ENCODE results near the gene BNC2.
"Not testable (repeated sequence)": the region's sequence is repeated elsewhere in the genome, so short reads cannot be mapped to it uniquely, and the experiment has no call there.

Gene BNC2

DNA sequence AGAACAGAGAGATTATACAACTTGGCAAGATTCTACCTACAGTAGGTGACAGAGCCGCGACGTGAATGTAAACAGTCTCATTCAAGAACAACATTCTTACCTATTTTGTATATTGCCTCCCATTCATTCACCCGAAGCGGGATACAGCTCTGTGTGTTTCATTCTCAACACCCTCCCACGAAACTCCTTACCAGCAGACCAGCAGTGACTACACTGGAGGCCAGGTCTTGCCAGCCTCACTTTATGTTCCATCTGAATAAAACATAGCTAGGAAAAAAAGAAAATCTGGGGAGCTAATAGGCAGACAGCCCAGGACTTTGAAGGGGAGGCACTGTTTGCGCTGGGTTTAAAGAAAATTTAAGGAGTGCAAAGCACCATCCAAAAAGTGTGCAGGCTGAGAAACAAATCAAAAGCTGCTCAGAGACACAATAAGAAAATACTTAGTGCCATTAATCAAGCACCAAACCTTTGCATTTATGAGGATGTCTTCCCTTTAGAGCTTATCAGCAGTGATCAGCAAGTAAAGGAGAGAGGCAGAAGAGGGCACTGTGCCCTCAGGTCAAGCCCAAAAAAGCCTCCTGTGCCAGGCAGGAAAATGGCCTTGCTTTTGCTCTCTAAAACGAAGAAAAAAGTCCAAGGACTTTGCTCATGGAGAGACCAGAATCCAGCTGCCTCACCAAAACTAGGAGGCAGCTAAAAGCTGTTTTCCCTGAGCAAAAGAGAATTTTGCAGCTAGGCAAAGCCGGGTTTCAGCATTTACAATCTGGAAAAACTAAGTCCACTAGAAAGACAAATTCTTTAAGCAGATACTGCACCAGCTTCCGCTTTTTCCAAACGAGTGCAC lies 295.1 kb downstream of the BNC2 start:
- no peak for DNase-seq

DNA sequence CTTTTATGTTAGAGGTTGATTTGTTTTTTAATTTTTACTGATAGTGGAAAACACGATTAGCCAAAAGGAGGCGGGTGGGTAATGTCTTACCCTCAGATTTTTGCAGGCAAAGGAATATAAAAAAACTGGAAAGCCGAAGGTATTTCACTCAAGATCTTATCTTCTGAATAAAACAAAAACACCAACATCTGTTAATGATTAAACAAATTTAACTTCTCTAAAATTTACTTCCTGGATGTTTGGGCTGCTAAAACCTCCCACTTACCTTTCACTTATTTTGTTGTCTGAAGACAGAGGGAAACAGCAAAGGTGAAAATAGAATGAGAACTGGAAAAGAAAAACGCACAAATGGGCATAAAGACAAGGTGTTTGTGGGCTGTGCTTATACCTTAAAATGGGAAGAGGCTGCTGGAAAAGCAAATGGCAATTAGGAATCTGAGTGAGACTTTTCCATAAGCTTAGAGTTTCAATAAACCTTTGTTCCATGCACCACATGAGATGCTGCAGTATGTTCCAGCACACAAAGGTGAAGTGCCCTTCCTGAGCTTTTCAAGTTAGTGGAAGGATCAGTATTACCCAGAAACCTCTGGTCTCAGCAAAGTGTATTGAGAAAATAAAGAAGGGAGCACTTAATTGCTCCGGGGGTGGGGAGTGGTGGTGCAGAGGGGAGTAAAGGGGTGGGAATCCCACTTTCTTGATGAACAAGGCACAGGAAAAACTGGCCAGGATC lies 298.3 kb downstream of the BNC2 start:
- DNase-seq: no peak

DNA sequence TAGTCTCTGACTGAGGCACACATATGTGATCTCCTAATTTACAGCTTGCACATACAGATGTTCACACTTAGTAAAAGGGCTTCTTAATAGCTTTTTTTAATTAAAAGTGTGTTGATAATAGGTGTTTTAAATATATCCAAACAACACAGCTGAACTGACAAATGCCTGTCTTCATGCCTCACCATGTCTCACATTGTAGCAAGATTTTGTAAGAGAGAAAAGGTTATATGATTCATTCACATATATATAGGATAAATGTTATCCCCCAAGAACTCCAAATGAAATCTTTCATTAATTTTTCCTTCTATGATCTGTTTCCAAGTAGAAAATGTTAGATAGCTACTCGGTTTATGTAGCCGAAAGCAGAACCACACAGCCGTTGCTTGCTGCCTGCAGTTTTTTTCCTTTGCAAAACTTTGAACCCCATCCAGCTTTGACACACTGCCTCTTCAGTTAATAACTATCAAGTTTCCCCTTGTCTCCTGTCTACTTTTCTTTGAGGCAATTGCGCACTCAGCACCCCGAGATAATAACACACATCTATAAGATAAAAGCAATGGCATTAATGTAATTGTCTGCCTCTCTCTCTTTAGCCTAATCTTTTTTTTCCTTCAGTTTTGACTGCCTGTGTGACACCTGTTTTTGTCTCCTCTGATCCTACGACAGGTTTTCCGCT lies 299.2 kb downstream of the BNC2 start:
- DNase-seq: no peak

- no peak for DNase-seq
Measured at GRCh38 chr9:16563446-16563845, 307.0 kb downstream of the BNC2 start.

GRCh38 chr9:16561121-16561520 lies 309.3 kb downstream of the BNC2 start:
- no peak for DNase-seq

DNA sequence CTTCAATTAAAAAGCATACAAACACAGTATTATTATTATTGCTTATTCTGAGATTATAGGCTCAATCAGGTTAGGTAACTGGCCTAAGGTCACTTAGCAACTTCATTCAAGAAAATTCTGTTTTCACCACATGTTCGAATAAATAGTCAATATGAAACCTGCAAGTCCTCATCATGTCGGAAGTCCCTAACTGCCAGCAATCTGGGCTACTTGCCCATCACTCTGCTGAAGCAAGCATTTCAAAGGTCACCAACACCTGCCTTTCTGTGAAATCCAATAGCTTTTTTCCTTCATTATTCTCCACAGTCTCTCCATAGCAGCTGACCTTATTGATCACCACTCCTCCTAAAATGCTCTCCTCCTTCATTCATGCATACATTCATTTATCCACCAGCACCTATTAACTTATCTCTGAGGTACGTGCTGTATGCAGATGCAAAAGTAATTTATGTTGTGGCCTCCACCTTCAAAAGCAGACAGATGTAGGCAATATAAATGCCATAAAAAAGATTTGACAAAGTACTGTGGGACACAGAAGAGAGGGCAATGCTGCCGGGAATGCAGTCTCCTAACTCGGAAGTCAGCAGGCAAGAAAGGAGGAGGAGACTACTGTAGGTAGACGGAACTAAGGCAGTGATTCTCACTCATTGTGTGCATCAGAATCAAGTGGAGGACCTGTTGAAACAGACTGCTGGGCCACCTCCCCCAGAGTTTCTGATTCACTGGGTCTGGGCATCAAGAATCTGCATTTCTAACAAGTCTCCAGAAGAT lies 310.9 kb downstream of the BNC2 start:
- DNase-seq: no peak

GRCh38 chr9:16555802-16556201 lies 314.7 kb downstream of the BNC2 start:
- DNase-seq: no peak

DNA sequence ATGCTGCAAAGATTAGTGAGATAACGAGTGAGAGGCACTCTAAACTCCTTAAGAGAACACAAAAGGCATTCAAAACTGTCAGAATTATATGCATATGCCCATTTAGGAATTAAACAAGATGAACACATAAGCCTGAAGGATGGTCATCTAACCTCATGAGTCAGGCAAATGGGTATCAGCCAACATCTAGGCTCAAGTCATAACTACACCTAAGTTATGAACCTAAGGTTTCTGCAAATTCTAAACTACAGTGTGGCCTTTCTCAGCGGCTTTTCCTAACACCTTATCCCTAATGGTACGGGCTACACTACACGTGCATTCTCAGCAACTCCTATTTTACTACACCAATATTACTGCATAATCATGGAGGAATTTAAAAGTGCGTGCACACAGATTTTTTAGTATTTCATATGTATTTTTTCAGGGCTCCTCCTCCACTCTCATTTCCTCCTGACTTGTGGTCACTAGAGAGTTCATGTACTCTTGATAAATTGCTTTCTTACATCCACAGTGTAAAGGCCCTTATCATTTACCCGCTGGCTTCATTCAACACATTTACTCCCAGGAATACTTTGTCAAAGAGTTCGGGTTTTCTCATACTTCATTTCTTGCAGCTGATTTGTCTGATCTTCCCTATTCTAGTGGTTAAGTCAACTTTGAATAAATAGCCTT lies 316.5 kb downstream of the BNC2 start:
- DNase-seq: no peak

DNA sequence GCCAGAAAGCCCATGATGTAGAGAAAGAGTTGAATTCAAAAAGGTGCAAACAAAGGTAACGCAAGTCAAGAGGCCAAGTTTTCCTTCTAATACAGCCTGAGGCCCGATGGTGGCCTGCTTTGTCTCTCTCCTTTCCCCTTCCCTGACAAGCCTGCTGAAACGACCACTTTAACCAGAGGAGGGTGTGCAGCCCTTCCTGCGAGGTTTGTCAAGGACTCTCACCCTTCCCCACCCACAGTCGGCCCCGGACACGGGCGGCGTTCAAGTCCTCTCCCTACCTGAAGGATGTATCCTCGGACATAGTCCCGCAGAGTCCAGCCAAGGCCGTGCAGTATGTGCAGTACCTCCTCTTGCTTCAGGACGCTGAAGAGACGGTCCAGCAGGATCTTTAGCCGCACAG lies 318.2 kb downstream of the BNC2 start:
- DNase-seq: no peak

DNA sequence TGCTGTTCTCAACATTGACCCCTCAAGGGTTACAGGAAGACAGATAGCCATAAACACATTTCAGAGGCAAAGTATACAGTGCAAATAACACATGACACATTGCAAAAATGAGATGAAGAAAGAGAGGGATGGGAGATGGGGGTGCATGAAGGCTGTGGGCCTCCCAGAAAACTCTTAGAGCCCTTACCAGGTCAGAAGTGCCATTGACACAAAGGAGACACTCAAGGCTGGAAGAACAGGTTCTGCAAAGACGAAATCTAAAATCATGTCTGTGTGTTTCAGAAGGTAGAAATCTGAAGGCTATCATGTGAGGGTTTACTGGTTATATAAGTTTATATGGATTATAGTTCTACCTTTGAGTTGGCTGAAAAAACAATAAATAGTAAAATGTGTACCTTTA lies 318.8 kb downstream of the BNC2 start:
- no peak for DNase-seq

DNA sequence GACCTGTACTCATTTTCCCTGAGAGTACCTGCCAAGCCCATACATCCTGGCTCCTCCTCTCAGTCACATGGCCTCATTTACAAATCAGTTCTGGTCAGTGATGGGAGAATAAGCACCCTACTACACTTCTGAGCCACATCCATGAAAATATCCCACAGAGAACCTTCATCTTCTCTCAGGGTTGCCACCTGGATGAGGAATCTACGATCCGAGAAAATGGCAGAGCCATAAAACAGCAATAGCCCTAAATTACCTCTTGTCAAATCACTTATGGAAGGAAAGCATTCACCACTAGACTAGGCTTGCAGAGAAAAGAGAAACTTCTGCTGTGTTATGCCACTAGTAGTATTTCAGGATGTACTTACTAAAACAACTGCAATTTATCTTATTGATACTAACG lies 324.8 kb downstream of the BNC2 start:
- DNase-seq: no peak

GRCh38 chr9:16544842-16545241 lies 325.6 kb downstream of the BNC2 start:
- DNase-seq: no peak

GRCh38 chr9:16543686-16544085 lies 326.8 kb downstream of the BNC2 start:
- DNase-seq: no peak

DNA sequence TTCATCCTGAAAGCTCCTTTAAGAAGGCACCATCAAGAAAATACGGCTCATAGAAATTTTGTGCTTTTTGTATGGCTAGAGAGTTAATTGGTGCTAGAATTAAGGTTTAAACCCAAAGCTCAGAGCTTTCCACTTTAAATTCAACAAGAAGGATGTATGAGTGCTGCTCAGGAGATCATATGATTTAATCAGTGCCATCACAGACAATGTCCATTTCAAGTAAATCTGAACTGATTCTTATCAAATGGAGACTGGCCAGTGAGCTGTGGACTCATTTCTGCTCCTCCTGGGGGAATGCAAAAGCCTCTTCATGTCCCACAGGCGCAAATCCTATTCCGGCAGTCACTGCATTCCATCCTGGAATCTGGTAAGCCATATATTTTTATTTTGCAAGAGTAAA lies 327.2 kb downstream of the BNC2 start:
- DNase-seq: no peak

DNA sequence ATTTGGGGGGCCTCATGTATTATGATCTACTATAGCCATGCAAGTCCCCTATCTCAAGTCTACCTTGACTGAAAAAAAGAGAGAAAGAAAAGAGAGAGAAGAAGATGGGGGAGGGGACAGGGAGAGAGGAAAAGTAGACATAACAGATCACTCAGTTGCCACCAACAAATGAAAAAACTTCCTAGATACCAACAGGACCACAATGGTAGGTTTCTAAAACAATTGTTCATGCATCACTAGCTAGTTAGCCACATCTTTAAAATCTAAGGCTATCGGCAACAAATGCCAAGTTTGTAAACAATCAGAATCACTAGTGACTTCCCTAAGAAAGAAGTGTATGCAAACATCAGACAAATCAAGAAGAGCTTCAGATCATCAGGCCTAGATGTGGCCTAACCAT lies 328.2 kb downstream of the BNC2 start:
- DNase-seq: no peak

GRCh38 chr9:16540743-16541613 lies 329.5 kb downstream of the BNC2 start:
- no peak for DNase-seq

DNA sequence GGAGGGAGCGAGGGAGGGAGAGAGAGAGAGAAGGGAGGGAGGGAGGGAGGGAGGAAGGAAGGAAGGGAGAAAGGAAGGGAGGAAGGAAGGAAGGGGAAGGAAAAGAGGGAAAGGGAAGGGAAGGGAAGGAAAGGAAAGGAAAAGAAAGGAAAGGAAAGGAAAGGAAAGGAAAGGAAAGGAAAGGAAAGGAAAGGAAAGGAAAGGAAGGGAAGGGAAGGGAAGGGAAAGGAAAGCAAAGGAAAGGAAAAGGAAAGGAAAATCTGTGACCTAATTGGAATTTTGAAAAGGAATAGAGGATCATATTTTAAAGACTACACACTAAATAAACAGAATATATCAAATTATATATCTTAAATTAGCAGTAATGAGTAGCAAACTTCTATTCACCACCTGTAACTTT lies 330.8 kb downstream of the BNC2 start:
- DNase-seq: not testable (repeated sequence)

DNA sequence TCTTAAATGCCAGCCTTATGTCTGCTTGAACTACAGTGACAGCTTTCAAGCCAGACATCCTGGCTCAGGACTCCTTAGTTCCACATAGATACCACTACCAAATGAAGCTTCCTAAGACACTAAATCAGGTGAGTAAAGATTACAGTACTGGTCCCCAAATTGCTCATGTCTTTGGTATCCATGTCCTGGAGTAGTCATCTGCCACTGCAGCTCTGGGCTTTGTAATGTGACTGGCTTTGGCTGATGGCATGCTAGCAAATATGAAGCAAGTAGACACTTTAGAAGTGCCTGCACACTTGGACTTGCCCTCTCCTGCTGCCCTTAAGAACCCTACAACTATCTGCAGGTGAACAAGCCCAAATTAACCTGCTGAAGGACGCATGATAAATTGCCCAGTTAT lies 334.9 kb downstream of the BNC2 start:
- DNase-seq: no peak

- DNase-seq: no peak
Measured at GRCh38 chr9:16532681-16533450, 337.6 kb downstream of the BNC2 start.

- no peak for DNase-seq
Measured at GRCh38 chr9:16532272-16532671, 338.2 kb downstream of the BNC2 start.
